ENCODE data around the gene DOK5.

- TF ChIP-seq CTCF (IDR thresholded peaks at IDR 0.05; ENCODE audit: control extremely low read depth in 1 of 3, insufficient read depth in 1 of 3, low read depth in 1 of 3, low read length in 3 of 3): no peak
- TF ChIP-seq RAD21 (IDR thresholded peaks at IDR 0.05 in 1 of 2, conservative IDR thresholded peaks at IDR 0.05 in 1 of 2; ENCODE audit: low read depth in 2 of 2, low read length in 2 of 2): no peak
- TF ChIP-seq CREB1 (IDR thresholded peaks at IDR 0.05): no peak
- no peak for TF ChIP-seq SRF (IDR thresholded peaks at IDR 0.05; ENCODE audit: low read depth, low read length)
- TF ChIP-seq TEAD4 (IDR thresholded peaks at IDR 0.05; ENCODE audit: low read depth, low read length): no peak
- TF ChIP-seq EZH2 (IDR thresholded peaks at IDR 0.05; ENCODE audit: low read depth, low read length, severe bottlenecking): no peak
- no peak for TF ChIP-seq EP300 (IDR thresholded peaks at IDR 0.05; ENCODE audit: borderline replicate concordance in 1 of 2, low read depth in 2 of 2, low read length in 2 of 2)
Observed at GRCh38 chr20:54601831-54602515, 126.6 kb downstream of the DOK5 start.
